GM18508 (cell line): ENCODE results near the gene FOXL2NB.

Experiments used
- ATAC-seq: cut with Tn5 transposase; IDR thresholded peaks from one replicate; pipeline ENCODE4 v1.9.1; 2021; ENCODE audit warnings: moderate number of reproducible peaks; ENCODE audit not compliant: insufficient read depth, unreplicated experiment

FOXL2NB gene

DNA sequence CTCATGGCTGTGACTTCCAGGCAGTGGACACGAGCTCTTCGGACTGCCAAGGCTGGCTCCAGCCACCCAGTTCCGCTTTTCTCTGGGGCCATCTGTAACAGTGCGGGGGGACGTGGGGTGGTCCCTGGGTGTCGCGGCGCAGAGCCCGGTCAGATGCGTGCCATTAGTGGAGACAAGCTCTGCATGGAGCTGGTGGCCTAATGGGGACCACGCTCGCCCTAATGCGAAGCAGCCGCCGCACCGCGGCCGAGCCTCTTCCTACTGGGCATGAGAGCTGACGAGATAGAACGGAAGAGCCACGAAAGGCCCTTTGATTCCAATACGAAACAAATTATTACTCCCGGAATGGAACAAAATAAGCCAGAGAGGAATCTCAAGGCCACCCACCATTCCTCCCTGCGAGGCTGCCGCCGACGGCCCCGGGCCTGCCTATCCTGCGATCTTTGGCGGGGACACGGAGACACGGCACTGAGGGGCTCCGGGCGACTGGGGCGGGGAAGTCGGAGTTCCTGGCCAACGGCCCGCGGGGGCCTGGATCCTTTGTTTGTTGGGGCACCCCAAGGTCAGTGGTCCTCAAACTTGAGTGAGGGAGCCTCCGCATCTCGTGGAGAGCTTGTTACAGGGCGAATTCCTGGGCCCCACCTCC lies 18.2 kb upstream of the FOXL2NB start:
- ATAC-seq, result no peak

DNA sequence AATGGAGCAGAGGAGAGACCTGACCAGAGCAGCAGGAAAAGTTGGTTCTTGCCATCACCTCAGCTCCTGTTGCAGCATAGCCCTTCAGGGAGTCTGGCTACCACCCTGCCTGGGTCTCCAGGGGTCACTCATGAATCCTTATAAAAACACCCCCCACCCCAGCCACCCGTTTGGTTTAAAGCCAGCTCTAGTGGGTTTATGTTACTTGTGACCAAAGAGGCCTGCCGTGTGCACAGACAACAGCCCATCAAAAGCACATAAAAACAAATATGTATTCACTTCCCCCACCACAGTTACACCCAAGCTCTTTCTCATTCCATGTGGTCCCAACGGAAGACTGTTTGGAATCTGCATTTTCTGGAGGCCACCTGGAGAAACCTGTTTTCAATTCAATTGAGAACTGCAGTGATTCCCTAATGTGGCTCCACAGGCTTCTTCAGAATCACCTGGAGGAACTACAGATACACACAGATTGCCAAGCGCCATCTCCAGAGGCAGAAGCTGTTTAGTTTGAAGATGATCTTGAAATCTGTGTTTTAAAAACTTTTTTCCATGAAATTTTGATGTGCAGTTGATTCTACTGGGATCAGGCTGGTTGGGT lies 13.8 kb upstream of the FOXL2NB start:
- no peak for ATAC-seq

DNA sequence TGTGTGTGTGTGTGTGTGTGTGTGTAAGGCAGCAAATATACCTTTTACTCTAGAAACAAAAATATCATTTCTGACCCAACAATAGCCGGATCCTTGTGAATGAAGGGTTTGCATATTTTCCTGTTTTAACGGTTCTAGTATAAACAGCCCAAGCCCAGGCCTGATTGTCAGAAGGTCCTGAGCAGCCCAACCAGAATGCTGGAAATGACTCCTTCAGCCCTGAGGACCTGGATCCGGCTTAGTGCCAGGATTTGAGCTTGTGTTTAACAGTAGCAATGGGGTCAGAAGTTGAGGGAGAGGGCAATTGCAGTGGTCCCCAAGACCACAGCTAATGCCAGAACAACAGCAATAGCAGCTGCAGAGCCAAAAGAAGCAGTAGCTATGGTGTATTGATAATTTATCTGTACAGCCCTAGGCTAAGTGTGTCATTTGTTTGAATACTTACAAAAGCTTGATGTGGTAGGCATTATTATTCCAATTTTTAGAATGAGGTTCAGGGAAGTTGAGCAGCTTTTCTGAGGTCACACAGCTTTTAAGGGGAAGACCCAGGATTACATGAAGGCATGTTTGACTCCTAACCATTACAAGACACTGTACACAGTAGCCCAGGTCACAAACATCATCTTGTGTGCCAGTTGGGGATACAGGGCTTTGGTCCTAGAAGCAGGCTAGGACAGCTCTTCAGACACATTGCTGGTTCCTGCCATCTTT lies 12.9 kb upstream of the FOXL2NB start:
- ATAC-seq, result no peak

DNA sequence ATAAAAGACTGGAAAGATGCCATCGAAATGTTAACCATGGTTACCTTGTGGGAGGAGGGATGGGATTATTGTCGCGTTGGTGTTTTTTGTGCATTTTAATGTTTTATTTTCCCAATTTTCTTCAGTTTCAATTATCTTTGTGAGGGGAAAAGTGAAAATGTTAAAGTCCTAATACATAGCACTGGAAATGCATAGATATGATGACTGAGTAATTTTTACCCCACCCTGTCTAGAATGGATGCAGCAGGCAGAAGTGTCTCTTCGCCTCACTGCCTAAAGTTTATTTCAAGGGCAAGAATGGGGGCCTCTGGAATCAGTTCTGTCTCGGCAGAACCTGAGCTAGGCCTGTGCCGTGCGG lies 11.5 kb upstream of the FOXL2NB start:
- ATAC-seq, result no peak

DNA sequence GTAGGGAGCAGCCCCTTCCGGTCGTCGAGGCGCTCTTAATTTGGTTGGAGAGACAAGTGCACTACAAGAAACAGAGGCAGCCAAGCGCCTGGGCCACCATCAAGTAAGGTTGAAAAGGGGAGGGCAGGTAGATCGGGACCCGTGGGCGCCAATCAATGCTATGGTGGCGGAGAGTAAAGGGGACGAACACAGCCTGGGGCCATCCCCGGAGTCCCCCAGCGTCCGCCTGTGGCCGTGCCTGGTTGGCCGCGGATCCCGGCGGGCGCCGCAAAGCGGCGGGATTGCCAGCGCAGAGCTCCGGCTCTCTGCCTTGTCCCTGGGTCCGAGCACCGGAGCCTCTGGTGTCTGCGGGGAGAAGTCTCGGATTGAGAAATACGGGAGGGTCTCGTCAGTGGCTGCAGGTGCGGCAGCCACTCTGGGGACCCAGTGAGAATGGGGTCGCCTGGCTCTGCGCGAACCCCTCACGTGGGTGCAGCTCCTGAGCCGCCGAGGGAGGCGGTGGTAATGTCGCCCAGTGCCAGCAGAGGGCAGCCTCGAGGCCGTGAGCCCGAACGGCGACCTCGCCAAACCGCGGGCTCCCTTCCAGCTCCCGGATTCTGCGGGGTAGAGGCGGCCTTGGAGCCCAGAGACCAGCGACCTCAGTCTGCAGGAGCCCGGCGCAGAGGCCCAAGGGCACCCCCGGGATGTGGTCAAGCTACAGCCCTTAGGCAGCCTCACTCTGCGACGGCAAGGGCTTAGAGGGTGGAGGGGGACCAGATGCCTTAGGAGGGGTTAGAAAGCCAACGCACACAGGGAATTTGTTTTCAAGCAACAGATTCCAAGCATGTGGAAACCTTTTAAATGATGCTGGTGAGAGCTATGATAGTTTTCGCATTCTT lies 10.9 kb upstream of the FOXL2NB start:
- ATAC-seq, result no peak

DNA sequence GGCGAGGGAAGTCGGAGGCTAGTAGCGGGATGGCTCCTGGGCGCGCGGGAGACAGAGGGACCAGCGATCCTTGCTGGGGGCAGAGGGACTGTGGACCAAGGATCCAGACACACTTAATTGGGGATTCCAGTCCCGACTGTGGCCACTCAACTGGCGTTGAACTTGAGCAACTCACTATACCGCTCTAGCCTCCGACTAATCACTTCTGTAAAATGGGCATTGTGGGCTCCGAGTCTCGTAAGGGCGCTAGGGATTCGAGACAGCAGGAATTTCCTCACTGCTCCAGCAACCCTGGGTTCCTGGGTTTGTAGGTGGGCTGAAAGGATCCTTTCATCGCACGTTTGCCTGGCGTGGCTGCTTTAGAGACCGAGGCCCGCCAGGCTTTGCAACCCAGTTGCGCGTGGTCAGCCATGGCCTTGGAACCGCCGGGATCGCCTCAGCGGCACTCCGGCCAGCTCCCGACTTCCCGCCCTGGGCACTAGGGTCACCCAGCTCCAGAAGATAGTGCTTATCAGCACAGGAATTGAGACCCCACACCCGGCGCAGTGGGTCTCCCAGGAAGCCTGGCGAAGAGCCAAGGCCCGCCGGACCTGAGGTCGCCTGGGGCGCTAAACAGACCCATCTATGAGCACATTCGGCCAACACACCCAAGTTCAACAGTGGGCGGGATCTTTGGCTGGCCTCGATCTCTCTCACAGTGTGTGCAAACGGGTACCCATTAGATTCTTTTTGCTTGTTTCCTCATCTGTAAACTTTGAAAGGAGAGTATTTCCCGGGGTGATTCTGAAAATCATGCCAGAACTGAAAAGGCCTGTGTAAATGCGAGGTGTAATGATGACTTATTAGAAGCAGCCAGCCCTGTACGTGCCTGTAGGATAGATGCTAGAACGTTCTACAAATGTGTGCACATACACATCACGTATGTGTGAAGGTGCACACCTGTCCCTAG lies 10.0 kb upstream of the FOXL2NB start:
- no peak for ATAC-seq

DNA sequence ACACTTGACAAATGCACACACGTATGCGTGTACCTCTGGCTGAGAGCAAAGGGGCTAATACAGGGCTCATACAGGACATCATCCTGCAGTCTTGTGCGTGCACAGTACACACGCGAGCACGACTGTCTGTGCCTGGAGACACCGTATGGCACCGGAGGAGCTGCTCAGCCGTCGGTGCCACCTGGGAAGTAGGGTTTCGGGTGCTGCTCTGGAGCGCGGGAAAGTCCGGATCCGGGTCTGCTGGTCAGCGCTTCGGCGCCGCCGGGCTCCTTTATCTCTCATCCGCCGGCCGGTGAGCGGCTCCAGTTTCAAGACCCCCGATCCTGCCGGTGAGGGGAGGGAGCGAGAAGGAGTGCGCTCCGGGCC lies 9.3 kb upstream of the FOXL2NB start:
- no peak for ATAC-seq

DNA sequence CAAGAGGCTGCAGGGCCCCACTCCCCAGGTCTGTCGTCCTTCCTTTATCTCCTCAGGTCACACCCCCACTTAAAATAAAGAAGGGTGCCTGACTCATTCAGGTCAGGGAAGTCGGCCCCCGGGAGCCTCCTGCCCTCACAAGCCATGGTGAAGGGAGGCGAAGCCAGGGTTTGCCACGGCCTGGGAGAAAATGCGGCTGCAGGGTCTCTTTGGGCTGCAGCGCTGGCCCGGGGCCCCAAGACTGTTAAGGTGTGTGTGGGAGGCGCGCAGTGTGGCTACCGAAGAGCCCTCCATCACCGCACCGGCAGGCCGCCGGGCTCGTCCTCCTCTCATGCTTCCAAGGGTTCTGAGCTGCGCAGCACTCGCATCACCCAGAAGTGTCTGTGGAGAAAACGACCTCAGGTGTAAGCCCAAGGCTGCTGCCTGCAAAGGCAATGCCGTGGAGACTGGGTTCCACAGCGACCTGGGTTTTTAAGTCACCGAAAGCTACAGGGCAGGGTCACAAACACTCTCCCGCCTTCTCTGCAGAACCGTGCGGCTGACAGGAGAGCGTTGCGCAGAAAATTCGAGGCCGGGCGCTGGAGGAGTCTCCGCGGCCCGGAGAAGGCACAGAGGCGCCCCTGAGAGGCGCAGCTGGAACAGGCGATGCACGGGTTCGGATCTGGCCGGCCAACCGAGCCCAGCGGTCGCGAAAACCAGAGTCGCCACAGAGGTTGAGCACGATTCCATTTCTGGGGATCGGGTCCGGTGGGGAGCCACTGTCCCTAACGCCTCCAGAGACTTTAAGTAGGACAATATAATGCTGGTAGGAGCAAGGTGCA lies 8.8 kb upstream of the FOXL2NB start:
- ATAC-seq, result no peak

DNA sequence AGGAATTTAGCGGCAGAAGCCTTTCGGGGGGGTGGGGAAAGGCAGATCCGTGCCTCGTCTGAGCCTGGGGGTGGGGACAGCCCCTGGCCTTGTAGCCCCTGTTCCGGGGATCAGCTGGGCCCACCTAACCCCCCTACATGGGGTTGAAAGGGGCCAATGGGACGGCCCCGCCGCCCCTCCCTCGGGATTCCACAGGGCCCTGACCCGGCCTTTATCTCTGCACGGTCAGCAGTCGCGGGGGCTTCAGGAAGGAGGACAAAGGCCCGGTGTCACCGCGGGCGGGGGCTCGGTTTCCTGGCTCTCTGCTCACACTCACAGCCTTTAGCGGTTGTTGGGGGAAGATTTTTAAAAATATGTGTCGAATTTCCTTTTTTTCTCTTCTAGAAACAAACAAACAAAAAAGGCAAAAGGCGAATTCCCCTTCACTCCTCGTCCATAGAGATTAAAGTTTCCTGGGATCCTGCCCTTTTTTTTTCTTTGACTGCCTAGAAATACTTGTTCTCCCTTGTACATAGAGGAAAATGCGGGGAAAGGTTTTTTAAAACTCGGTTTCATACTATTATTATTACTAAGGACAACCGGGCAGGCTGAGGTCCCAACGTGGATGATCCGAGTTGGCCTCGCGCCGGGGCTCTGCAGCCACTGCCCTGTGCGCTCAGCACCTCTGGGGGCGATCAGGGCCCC lies 8.0 kb upstream of the FOXL2NB start:
- no peak for ATAC-seq

DNA sequence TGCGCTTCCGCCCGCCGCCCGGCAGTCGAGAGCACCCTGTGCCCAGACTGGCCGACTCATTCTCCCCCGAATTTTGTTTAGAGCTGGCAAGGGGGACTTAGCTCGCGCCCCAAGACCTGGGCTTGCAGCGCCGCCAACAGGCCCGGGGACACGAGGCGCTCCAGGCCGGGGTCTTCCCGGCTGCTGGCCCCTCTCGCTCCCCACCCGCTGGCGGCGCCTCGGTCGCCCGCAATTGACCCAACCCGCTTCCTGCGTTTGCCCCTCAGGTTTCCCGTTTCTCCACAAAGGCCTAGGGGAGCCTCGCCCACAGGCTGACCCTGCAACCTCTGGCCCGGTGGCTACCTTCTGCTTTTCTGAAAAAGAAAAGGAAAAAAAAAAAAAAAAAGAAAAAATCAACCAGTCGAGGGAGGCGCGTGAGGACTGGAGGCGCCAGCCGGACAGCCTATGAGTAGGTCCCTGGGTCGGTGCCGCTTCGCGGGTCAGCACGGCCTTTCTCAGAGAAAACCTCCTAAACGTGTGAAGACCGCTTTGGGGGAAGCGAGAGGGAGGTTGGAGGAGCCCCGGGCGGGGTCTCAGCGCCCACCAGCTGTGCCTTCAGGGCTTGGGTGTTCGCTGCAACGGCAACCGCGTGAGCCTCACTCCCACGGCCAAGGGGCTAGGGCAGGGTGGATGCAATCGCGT lies 7.3 kb upstream of the FOXL2NB start:
- ATAC-seq, result no peak

DNA sequence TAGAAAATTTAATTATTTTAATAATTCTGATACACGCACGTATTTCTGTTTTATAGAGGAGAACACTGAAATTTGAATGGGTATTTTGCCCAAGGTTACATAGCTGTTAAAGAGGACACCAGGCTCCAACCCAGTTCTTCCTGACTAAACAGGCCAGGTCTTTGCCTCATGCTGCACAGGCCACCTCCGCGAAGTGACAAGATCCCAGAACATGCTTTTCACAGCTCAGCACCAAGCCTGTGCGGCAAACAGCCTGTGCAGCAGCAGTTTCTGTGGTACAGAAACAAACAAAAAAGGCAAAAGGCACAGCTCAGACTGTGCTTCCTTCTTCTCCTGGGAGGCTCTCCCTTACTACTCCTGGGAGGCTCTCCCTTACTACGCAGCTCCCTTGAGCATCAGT lies 6.6 kb upstream of the FOXL2NB start:
- ATAC-seq, result no peak

DNA sequence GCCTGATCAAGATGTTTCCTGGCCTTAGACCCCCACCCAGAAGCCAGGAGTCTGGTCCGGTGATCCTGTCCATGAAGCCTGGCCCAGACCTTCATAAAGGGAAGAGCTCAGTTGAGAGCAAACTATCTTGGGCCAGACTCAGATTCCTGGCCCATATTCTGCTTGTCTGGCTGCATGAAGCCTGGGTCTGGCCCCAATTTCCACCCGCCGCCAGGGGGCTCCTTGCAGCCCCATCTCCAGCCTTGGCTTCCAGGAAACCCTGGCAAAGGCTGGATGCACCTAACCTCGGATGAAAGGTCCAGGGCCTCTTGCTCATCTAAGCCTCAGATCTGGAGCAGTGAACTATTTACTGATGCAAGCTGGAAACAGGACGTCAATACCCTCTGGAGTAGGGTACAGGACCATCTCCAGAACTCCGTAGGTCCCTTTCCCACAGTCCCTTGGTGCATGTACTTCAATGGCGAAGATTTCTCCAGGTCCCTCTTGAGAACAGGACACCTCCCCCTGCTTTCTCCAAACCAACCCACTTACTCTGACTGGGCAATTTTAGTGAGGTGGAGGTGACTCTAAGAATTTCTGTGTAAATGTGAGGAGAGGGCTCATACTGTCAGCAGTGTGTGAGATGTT lies 5.6 kb upstream of the FOXL2NB start:
- ATAC-seq, result no peak

DNA sequence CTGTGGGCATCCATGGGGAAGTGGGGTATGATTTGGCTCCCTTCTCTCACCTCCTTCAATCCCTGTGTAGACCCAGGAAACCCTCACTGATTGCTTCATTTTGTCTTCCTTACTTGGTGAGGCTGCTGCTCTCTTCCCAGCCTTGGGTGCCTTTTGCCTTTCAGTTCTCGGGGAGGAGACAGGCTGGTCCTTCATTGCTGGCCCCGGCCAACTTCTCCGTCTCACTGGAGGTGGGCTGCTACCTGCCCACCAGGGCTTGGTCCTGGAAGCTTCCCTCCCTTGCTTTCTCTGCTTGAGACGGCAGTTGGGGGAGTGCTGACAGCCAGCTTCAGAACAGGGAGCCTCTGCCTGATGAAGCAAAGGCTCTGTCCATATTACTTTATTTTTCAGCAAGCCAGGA lies 4.7 kb upstream of the FOXL2NB start:
- no peak for ATAC-seq

DNA sequence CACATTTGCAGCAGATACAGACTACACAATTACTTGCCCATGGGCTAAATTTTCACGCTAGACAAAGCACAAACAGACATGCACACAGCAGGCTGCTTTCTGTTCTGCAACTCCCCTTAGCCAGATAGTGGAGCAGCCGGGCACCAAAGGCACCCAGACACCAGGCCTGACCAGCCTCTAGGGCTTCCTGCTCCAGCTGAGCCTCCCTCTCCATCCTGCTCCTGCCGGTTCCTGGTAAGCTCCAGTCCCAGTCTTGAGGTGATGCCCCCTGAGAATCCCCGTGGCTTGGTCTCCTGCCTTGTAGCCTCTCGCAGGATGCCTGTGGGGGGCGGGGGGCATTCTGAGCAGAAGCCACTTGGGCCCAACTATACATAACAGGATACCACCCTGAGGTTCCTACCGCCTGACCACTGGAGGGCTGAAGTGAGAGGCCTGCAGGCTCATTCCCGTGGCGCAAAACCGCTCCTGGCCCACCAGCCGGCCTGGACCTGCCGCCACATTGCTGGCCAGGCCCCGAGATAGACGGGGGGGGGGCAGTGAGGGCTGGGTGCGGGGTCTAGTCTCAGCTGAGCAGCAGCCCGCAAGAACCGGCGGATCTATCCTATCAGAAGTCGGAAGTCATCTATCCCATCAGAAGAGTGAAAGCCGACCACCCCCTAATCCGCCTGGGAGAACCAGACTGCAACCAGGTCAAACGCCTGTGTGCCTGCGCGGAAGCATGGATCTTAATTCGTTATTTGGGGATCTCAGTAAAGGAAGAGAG lies 4.0 kb upstream of the FOXL2NB start:
- no peak for ATAC-seq

DNA sequence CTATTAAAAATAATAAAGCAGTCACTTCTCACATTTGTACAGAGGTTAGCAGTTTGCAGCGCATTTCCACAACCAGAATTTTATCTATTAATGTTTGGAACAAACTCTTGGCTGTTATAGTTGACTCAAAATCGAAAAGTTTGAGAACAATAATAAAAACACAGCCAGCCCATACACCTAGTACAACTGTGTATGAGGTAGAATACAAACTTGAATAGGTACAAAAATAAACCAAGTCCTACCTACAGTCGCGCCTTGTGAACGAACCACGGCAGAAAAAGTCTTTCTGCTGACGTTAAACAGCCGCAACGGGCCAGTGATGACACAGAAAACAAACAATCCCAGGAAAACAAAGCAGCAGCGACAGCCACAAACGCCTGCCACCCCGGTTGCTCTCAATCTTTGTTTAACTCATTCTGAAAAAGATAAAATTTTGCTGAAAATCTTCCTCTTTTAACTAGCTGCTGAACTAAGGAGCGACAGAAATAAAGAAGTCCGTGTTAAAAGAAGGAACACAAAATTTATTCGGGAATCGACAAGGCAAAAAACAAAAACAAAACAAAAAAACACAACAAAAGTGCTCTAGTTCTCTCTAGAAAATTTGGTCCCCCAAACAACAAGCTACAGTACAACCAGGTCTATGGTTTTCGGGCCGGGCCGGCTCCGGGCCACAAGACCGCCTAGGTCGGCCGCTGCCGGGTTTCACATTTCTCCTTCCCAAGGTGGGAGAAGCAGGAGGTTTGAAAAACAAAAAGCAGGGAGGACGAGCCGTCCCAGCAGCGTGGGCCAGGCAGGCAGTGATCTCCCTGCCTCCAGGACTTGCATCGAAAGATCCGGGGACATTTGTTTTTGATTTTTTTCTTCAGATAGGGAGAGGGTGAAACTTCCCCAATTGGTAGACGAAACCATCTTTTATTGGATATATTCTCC lies 3.0 kb upstream of the FOXL2NB start:
- no peak for ATAC-seq

DNA sequence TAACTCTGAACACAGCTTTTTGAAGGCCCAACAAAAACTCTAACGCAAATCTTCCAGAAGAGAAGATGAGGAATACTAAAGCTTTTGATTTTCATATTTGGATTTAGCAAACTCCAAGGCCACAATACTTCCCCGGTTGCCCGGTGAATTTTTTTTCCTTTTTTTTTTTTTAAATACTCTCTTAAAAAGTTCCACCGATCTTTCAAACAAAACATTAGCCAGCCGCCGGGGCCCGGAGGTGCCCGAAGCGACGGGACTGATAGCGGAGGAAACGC lies 2.4 kb upstream of the FOXL2NB start:
- no peak for ATAC-seq
